DND-41 (cell line): Measurements from ENCODE around the gene TRNP1.
"Not testable (repeated sequence)": the region's sequence is repeated elsewhere in the genome, so short reads cannot be mapped to it uniquely, and the experiment has no call there.

Experiments used
- ATAC-seq: fragments of 200-7000 bp; cut with Tn5 transposase; 3 replicates; pipeline ENCODE4 v1.9.1; 2021; ENCODE audit warnings: low read depth; ENCODE audit not compliant: insufficient read depth
- DNase-seq: peaks from one replicate; pipeline ENCODE4 v3.0.0-alpha.2; 2020
- H2AFZ ChIP-seq: 2 replicates; pipeline ENCODE4 v1.6.0; 2012; ENCODE audit warnings: low read depth, low read length
- H3K27ac ChIP-seq: 2 replicates; pipeline ENCODE4 v1.5.1; 2012; ENCODE audit warnings: low read length, inconsistent platforms
- H3K27me3 ChIP-seq: fragments of 200-600 bp; sonication (generic); 2 replicates; pipeline ENCODE4 v1.6.0; 2012; ENCODE audit warnings: low read length, mild to moderate bottlenecking, inconsistent platforms; ENCODE audit not compliant: insufficient read depth, poor library complexity
- H3K36me3 ChIP-seq: 2 replicates; pipeline ENCODE4 v1.5.1; 2012; ENCODE audit warnings: low read length, inconsistent platforms; ENCODE audit not compliant: insufficient read depth
- H3K4me1 ChIP-seq: 2 replicates; pipeline ENCODE4 v1.5.1; 2012; ENCODE audit warnings: mild to moderate bottlenecking, low read length; ENCODE audit not compliant: insufficient read depth
- H3K4me2 ChIP-seq: 2 replicates; pipeline ENCODE4 v1.6.0; 2012; ENCODE audit warnings: mild to moderate bottlenecking, moderate library complexity, low read length, inconsistent platforms; ENCODE audit not compliant: insufficient read depth
- H3K4me3 ChIP-seq, 2 experiments: fragments of 200-600 bp in 1 of 2; shearing (Covaris generic) in 1 of 2; 2 replicates each; pipeline ENCODE4 v1.5.1; 2012 to 2016; ENCODE audit warnings: inconsistent platforms in 2 of 2, low read length in 2 of 2, mild to moderate bottlenecking in 2 of 2, low read depth in 1 of 2, moderate library complexity in 1 of 2
- H3K79me2 ChIP-seq: 2 replicates; pipeline ENCODE4 v1.6.0; 2012; ENCODE audit warnings: low read length, inconsistent platforms; ENCODE audit not compliant: insufficient read depth
- H3K9ac ChIP-seq: 2 replicates; pipeline ENCODE4 v1.6.0; 2012; ENCODE audit warnings: low read depth, mild to moderate bottlenecking, inconsistent platforms, low read length, moderate library complexity
- H3K9me3 ChIP-seq: 2 replicates; pipeline ENCODE4 v1.5.1; 2012; ENCODE audit warnings: low read length, moderate library complexity, mild to moderate bottlenecking, inconsistent platforms; ENCODE audit not compliant: insufficient read depth, severe bottlenecking
- H4K20me1 ChIP-seq: 2 replicates; pipeline ENCODE4 v1.6.0; 2012; ENCODE audit warnings: low read length; ENCODE audit not compliant: insufficient read depth
- EZH2 ChIP-seq: IDR thresholded peaks from 3 replicates; pipeline ENCODE4 v1.6.1; 2012; ENCODE audit warnings: borderline replicate concordance, low read depth, mild to moderate bottlenecking, moderate library complexity, low read length, inconsistent platforms; ENCODE audit not compliant: severe bottlenecking
- TF ChIP-seq, protein P1 (sequence below): IDR thresholded peaks from 2 replicates; pipeline ENCODE4 v1.5.1; 2012; ENCODE audit warnings: borderline replicate concordance, low read length, moderate library complexity, mild to moderate bottlenecking; ENCODE audit not compliant: poor library complexity, severe bottlenecking; ENCODE audit errors: extremely low read depth

Gene TRNP1

DNA sequence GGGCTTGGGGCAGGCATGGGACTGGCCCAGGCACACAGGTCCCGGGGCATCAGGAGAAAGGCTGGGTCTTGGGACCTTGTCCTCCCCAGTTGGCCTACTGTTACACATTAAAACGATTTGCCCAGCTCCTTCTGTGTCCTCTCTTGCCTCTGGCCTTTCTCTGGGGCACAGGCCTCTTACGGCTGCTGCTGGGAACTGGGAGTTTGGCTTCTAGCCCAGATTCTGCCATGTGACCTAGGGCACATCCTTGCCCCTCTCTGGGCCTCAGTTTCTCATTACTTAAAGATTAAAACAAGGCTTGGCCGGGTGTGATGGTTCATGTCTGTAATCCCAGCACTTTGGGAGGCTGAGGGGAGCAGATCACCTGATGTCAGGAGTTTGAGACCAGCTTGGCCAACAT is 47.2 kb upstream of the TRNP1 start:
- H3K9ac ChIP-seq: no peak overlapping the region
- no peak overlapping the region for H3K4me2 ChIP-seq
- no peak for DNase-seq
- H3K9me3 ChIP-seq: no peaks in the 10 kb centered on the region
- no peak overlapping the region for H2AFZ ChIP-seq
- TF ChIP-seq, protein P1, sequence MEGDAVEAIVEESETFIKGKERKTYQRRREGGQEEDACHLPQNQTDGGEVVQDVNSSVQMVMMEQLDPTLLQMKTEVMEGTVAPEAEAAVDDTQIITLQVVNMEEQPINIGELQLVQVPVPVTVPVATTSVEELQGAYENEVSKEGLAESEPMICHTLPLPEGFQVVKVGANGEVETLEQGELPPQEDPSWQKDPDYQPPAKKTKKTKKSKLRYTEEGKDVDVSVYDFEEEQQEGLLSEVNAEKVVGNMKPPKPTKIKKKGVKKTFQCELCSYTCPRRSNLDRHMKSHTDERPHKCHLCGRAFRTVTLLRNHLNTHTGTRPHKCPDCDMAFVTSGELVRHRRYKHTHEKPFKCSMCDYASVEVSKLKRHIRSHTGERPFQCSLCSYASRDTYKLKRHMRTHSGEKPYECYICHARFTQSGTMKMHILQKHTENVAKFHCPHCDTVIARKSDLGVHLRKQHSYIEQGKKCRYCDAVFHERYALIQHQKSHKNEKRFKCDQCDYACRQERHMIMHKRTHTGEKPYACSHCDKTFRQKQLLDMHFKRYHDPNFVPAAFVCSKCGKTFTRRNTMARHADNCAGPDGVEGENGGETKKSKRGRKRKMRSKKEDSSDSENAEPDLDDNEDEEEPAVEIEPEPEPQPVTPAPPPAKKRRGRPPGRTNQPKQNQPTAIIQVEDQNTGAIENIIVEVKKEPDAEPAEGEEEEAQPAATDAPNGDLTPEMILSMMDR: no peak
- no peak for TF ChIP-seq EZH2
- peaks cover 3% of the 10 kb centered on the region; the same call in 1 of the 2 replicates for H4K20me1 ChIP-seq
- ATAC-seq: no peak
- H3K27ac ChIP-seq: no peak overlapping the region
- no peaks in the 10 kb centered on the region for H3K4me1 ChIP-seq
- H3K27me3 ChIP-seq: no peaks in the 10 kb centered on the region
- H3K79me2 ChIP-seq: no peaks in the 10 kb centered on the region
- H3K4me3 ChIP-seq: no peak overlapping the region
- H3K36me3 ChIP-seq: peaks cover 54% of the 10 kb centered on the region

DNA sequence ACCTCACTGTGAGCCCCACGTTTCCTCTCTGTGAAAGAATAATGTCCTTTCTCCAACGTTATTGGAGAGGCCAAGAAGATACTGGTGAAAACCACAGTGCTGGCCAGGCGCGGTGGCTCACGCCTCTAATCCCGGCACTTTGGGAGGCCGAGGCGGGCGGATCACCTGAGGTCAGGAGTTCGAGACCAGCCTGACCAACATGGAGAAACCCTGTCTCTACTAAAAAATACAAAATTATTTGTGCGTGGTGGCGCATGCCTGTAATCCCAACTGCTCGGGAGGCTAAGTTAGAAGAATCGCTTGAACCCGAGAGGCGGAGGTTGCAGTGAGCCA is 44.8 kb upstream of the TRNP1 start:
- not testable (repeated sequence) for ATAC-seq, H3K4me1 ChIP-seq, H3K4me3 ChIP-seq, H3K27ac ChIP-seq, H2AFZ ChIP-seq, H3K4me2 ChIP-seq, H3K79me2 ChIP-seq, DNase-seq, H3K9ac ChIP-seq, H3K9me3 ChIP-seq, H4K20me1 ChIP-seq, H3K27me3 ChIP-seq
- peaks cover 31% of the 10 kb centered on the region for H3K36me3 ChIP-seq

DNA sequence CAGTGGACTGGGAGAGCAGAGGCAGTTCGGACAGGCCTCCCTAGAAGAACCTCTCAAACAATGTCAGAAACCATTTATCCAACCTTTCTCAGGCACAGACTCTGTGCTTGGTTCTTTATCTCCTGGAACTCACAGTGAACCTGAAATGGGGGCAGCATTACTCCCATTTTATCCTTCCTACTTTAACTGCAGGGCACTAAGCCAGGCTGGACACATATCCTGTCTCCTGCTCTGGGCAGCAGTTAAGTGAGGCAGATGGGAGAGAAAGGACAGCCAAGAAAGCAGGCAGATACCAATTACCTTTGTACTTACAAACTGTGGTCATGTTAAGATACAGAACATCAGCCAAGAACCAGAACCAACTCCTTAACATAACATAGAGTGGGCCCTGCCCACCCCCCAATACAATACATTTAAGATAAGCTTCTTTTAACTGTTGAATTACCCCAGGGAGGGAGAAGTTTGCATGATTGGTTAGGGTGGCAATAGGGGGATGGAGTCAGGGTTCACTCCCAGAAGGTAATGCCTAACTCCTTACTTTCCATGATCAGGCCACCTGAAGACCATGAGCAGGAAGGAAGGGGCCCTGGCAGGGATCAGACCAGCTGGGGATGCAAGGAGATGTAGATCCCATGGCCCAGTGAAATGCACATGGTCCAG is 44.1 kb upstream of the TRNP1 start:
- no peak for TF ChIP-seq EZH2
- TF ChIP-seq, protein P1: no peak
- H3K27ac ChIP-seq: no peak overlapping the region

DNA sequence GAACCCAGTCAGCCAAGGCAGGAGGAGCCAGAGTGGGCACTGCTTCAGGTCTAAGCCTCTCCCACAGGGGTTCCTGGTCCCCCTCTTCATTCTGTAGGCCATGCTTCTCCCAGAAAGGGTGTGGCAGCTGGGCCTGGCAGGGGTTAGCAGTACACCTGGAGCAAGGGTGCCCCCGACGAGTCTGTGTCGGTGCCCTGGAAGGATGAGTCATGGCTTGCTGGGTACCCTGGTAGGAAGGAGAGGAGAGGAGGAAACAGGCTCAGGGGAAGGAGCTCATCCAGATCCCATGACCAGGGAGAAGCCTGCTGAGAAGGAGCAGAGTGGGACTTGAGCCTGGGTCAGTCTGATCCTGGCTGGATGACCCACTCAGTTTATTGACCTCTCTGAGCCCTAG is 43.6 kb upstream of the TRNP1 start:
- Histone ChIP-seq H3K79me2 (no peaks in the 10 kb centered on the region), H3K9me3 (no peaks in the 10 kb centered on the region), H3K27ac (no peak overlapping the region), H2AFZ (no peak overlapping the region), H3K4me1 (no peaks in the 10 kb centered on the region), H3K27me3 (no peaks in the 10 kb centered on the region), H3K36me3 (peaks cover 22% of the 10 kb centered on the region), H3K9ac (no peak overlapping the region), H4K20me1 (no peaks in the 10 kb centered on the region; the same call in 1 of the 2 replicates), H3K4me2 (no peak overlapping the region), H3K4me3 (no peak overlapping the region)
- TF ChIP-seq EZH2: no peak
- peak; percentile 34; the same call in 1 of the 3 replicates for ATAC-seq
- DNase-seq: no peak

More for the DNA sequence above, 44.1 kb upstream of the TRNP1 start:
- DNase-seq (no peak), ATAC-seq (no peak; the same call in 2 of the 3 replicates)
- H4K20me1 ChIP-seq: no peaks in the 10 kb centered on the region; the same call in 1 of the 2 replicates
- H3K9ac ChIP-seq: no peak overlapping the region
- no peaks in the 10 kb centered on the region for H3K79me2 ChIP-seq
- peaks cover 24% of the 10 kb centered on the region for H3K36me3 ChIP-seq
- no peak overlapping the region for H2AFZ ChIP-seq
- no peak overlapping the region for H3K4me3 ChIP-seq
- no peak overlapping the region for H3K4me2 ChIP-seq
- no peaks in the 10 kb centered on the region for H3K9me3 ChIP-seq
- H3K4me1 ChIP-seq: no peaks in the 10 kb centered on the region
- no peaks in the 10 kb centered on the region for H3K27me3 ChIP-seq
